HepG2 (cell line): ENCODE measurements around the gene PHYHIPL. TPM values are rescaled to one million over a fixed set of nuclear protein-coding genes. Genes with fewer than 3 reads are reported as not detected.

Source experiments
- GPN1 ChIP-seq: sonication (generic); formaldehyde crosslinking; IDR thresholded peaks from 2 replicates; pipeline ENCODE4 v1.5.1; 2020; ENCODE audit warnings: missing genetic modification reagents, borderline replicate concordance
- RFX1 ChIP-seq: fragments of 450-650 bp; IDR thresholded peaks from 2 replicates; pipeline ENCODE4 v1.6.1; 2017
- STAG1 ChIP-seq: sonication (generic); formaldehyde crosslinking; IDR thresholded peaks from 2 replicates; pipeline ENCODE4 v1.4.0; 2020; ENCODE audit warnings: missing genetic modification reagents
- YY1 ChIP-seq: IDR thresholded peaks from 2 replicates; pipeline ENCODE4 v1.6.1; 2011; ENCODE audit warnings: low read length, low read depth, moderate library complexity, mild to moderate bottlenecking; ENCODE audit not compliant: insufficient read depth, insufficient replicate concordance
- ZSCAN9 ChIP-seq: IDR thresholded peaks from 2 replicates; pipeline ENCODE4 v1.6.1; 2016; ENCODE audit warnings: borderline replicate concordance
- polyA plus RNA-seq, 8 experiments: library from polyadenylated mRNA; depleted of rRNA in 3 of 8; stranded (reverse) in 7 of 8; unstranded in 1 of 8; fragments of >200 nt; fragmentation: Illumina TruSeq in 4 of 8; extraction: Trizol in 4 of 8; gene quantifications; 2 replicates each; pipeline versions ENCODE4 v1.2.1 to v1.2.3, GENCODE V29; 2011 to 2016; ENCODE audit warnings: low read depth in 4 of 8, missing spikeins in 1 of 8, mixed read lengths in 1 of 8; ENCODE audit not compliant: insufficient read depth in 1 of 8
- total RNA-seq, 5 experiments: library from RNA; depleted of rRNA; stranded (reverse); fragments of >200 nt; fragmentation: Illumina TruSeq; extraction: Trizol; gene quantifications; 2 replicates each; pipeline ENCODE4 v1.2.3, GENCODE V29; 2016; ENCODE audit warnings: low read depth in 1 of 5
- TF ChIP-seq, protein P1 (sequence below): sonication (generic); formaldehyde crosslinking; IDR thresholded peaks from 2 replicates; pipeline ENCODE4 v1.4.0; 2020; ENCODE audit warnings: mild to moderate bottlenecking, missing genetic modification reagents, borderline replicate concordance
- TF ChIP-seq, protein P2 (sequence below): sonication (generic); formaldehyde crosslinking; IDR thresholded peaks from 2 replicates; pipeline ENCODE4 v1.5.0; 2020; ENCODE audit warnings: mild to moderate bottlenecking, missing genetic modification reagents, moderate library complexity

Gene PHYHIPL
- total and polyA plus RNA-seq, 2 of the 13 experiments (the other 11 are each of a cell fraction or from before 2014, with no cell fraction given) = 40.6 to 78.5 TPM

DNA sequence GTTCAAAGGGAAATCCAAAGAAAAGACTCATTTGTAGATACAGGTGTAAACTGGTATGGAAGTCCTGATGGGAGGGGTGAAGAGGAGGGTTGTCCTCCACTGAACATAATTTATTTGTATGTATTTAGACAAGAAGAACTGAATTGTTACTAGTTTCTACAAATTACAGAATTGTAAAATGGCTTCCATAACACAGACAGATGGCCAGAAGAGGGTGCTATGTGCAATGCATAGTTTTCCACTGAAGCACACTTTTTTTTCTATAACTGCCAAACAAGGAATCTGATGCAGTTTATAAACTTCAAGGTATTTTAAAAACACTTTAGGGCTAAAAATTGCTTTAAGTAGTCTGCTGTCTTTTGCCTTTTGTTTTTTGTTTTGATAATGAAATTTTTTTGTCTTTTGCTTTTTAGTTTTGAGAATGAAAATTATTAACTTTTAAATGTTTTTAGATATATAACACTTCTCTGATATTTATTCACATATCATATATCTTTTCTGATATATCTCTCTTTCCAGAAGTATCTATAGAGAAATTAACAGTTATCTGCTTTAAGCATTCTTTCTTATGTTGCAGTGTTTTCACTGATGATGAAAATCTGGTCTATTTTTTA, 58.5 kb downstream of the PHYHIPL start (continued):
- TF ChIP-seq, protein P1, sequence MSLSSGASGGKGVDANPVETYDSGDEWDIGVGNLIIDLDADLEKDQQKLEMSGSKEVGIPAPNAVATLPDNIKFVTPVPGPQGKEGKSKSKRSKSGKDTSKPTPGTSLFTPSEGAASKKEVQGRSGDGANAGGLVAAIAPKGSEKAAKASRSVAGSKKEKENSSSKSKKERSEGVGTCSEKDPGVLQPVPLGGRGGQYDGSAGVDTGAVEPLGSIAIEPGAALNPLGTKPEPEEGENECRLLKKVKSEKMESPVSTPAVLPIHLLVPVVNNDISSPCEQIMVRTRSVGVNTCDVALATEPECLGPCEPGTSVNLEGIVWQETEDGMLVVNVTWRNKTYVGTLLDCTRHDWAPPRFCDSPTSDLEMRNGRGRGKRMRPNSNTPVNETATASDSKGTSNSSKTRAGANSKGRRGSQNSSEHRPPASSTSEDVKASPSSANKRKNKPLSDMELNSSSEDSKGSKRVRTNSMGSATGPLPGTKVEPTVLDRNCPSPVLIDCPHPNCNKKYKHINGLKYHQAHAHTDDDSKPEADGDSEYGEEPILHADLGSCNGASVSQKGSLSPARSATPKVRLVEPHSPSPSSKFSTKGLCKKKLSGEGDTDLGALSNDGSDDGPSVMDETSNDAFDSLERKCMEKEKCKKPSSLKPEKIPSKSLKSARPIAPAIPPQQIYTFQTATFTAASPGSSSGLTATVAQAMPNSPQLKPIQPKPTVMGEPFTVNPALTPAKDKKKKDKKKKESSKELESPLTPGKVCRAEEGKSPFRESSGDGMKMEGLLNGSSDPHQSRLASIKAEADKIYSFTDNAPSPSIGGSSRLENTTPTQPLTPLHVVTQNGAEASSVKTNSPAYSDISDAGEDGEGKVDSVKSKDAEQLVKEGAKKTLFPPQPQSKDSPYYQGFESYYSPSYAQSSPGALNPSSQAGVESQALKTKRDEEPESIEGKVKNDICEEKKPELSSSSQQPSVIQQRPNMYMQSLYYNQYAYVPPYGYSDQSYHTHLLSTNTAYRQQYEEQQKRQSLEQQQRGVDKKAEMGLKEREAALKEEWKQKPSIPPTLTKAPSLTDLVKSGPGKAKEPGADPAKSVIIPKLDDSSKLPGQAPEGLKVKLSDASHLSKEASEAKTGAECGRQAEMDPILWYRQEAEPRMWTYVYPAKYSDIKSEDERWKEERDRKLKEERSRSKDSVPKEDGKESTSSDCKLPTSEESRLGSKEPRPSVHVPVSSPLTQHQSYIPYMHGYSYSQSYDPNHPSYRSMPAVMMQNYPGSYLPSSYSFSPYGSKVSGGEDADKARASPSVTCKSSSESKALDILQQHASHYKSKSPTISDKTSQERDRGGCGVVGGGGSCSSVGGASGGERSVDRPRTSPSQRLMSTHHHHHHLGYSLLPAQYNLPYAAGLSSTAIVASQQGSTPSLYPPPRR (CRISPR knock-in tag) = no peak
- TF ChIP-seq, protein P2, sequence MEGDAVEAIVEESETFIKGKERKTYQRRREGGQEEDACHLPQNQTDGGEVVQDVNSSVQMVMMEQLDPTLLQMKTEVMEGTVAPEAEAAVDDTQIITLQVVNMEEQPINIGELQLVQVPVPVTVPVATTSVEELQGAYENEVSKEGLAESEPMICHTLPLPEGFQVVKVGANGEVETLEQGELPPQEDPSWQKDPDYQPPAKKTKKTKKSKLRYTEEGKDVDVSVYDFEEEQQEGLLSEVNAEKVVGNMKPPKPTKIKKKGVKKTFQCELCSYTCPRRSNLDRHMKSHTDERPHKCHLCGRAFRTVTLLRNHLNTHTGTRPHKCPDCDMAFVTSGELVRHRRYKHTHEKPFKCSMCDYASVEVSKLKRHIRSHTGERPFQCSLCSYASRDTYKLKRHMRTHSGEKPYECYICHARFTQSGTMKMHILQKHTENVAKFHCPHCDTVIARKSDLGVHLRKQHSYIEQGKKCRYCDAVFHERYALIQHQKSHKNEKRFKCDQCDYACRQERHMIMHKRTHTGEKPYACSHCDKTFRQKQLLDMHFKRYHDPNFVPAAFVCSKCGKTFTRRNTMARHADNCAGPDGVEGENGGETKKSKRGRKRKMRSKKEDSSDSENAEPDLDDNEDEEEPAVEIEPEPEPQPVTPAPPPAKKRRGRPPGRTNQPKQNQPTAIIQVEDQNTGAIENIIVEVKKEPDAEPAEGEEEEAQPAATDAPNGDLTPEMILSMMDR (CRISPR knock-in tag) = peak; percentile 54
- no peak for TF ChIP-seq ZSCAN9
- peak; percentile 72 for TF ChIP-seq YY1
- TF ChIP-seq GPN1 (CRISPR knock-in tag) = no peak
- no peak for TF ChIP-seq RFX1
- TF ChIP-seq STAG1 = peak; percentile 41
- TF ChIP-seq, all 625 proteins: peak for 6
